ENCODE results near the gene CCNJL.
"Not testable (repeated sequence)": the region's sequence is repeated elsewhere in the genome, so short reads cannot be mapped to it uniquely, and the experiment has no call there.

Gene CCNJL

GRCh38 chr5:160348080-160348479, 35.7 kb upstream of the CCNJL start:
- no peak overlapping the region for H3K4me3 ChIP-seq (ENCODE audit: low read depth, low read length)
- TF ChIP-seq CTCF (IDR thresholded peaks at IDR 0.05; ENCODE audit: borderline replicate concordance, insufficient read depth, low read depth, low read length), result no peak

GRCh38 chr5:160347448-160347847, 35.1 kb upstream of the CCNJL start:
- no peak overlapping the region for H3K4me3 ChIP-seq (ENCODE audit: low read depth, low read length)
- TF ChIP-seq CTCF (IDR thresholded peaks at IDR 0.05; ENCODE audit: borderline replicate concordance, insufficient read depth, low read depth, low read length), result no peak

- no peak overlapping the region for H3K4me3 ChIP-seq (ENCODE audit: low read depth, low read length)
- no peak for TF ChIP-seq CTCF (IDR thresholded peaks at IDR 0.05; ENCODE audit: borderline replicate concordance, insufficient read depth, low read depth, low read length)
Measured at GRCh38 chr5:160342413-160342941, 30.1 kb upstream of the CCNJL start.

GRCh38 chr5:160341309-160341870, 29.0 kb upstream of the CCNJL start:
- no peak for TF ChIP-seq CTCF (IDR thresholded peaks at IDR 0.05; ENCODE audit: borderline replicate concordance, insufficient read depth, low read depth, low read length)
- no peak overlapping the region for H3K4me3 ChIP-seq (ENCODE audit: low read depth, low read length)

GRCh38 chr5:160340513-160340912, 28.1 kb upstream of the CCNJL start:
- H3K4me3 ChIP-seq (ENCODE audit: low read depth, low read length), result not testable (repeated sequence)

GRCh38 chr5:160339406-160340130, 27.2 kb upstream of the CCNJL start:
- H3K4me3 ChIP-seq (ENCODE audit: low read depth, low read length), result no peak overlapping the region
- no peak for TF ChIP-seq CTCF (IDR thresholded peaks at IDR 0.05; ENCODE audit: borderline replicate concordance, insufficient read depth, low read depth, low read length)

- H3K4me3 ChIP-seq (ENCODE audit: low read depth, low read length), result not testable (repeated sequence)
Measured at GRCh38 chr5:160334716-160335115, 22.4 kb upstream of the CCNJL start.

GRCh38 chr5:160333721-160334120, 21.4 kb upstream of the CCNJL start:
- H3K4me3 ChIP-seq (ENCODE audit: low read depth, low read length), result no peak overlapping the region
- no peak for TF ChIP-seq CTCF (IDR thresholded peaks at IDR 0.05; ENCODE audit: borderline replicate concordance, insufficient read depth, low read depth, low read length)
